GM12864 (cell line): ENCODE results near the gene CDHR5.

Source experiments
- DNase-seq: peaks from one replicate; pipeline ENCODE4 v3.0.0-alpha.2; 2011; ENCODE audit warnings: low read depth
- H3K4me3 ChIP-seq: 2 replicates; pipeline ENCODE4 v1.5.1; 2011; ENCODE audit warnings: mild to moderate bottlenecking, low read depth, low read length, control low read depth
- TF ChIP-seq, protein P1 (sequence below): IDR thresholded peaks from 2 replicates; pipeline ENCODE4 v1.5.1; 2011; ENCODE audit warnings: low read depth, mild to moderate bottlenecking, moderate library complexity, low read length, control low read depth, inconsistent platforms; ENCODE audit errors: missing control alignments

CDHR5 gene

DNA sequence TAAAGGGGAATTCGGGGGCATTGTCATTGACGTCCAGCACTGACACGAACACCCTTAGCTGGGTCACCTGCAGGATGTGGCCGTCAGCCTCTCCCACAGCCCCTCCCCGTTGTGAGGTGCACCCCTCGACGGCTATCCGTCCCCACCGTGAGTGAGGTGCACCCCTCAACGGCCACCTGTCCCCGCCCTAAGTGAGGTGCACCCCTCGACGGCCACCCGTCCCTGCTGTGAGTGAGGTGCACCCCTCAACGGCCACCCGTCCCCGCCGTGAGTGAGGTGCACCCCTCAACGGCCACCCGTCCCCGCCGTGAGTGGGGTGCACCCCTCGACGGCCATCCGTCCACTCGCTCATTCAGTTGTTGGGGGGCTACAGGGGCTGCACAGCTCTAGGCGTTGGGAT, 2.9 kb downstream of the CDHR5 start:
- TF ChIP-seq, protein P1, sequence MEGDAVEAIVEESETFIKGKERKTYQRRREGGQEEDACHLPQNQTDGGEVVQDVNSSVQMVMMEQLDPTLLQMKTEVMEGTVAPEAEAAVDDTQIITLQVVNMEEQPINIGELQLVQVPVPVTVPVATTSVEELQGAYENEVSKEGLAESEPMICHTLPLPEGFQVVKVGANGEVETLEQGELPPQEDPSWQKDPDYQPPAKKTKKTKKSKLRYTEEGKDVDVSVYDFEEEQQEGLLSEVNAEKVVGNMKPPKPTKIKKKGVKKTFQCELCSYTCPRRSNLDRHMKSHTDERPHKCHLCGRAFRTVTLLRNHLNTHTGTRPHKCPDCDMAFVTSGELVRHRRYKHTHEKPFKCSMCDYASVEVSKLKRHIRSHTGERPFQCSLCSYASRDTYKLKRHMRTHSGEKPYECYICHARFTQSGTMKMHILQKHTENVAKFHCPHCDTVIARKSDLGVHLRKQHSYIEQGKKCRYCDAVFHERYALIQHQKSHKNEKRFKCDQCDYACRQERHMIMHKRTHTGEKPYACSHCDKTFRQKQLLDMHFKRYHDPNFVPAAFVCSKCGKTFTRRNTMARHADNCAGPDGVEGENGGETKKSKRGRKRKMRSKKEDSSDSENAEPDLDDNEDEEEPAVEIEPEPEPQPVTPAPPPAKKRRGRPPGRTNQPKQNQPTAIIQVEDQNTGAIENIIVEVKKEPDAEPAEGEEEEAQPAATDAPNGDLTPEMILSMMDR, result no peak
- H3K4me3 ChIP-seq, result no peak overlapping the region
- DNase-seq, result no peak

DNA sequence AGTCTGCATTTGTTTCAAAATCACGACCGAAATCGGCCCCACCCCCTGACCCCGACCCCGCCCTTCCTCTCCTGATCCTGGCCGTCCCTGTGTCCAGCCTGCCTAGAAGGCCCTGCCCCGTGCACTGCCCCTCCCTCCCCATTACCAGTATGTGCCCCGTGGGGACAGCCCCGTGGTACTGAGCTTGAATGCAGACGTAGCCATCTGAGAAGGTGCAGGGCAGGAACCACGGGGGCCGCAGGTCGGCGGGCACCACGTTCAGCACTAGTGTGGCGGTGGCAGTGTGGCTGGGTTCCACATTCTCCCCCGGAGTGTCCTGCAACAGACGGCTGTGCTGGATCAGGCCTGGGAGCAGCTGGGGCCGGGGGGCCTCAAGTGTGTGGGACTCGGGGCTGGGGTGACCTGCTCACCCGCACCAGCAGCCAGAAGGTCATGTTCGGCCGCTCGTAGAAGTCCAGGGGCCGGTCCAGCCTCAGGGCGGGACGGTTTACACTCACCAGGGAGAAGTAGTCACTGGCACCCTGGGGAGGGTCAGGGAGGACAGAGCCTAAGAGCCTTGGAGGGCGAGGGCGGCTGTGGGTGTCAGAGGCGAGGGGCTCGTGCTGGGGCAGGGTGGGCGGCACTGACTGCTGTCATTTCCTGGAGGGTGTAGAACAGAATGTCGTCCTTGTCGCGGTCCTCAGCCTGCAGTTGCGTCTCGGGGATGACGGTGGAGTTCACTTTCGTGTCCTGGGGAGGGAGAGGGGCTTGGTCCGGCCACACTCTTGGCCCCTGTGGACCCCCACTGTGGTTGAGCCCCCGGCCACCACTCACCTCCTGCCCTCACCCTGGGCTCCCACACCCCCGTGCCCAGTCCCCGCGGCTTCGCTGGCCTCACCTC, 3.6 kb downstream of the CDHR5 start:
- H3K4me3 ChIP-seq, result no peak overlapping the region
- no peak for DNase-seq
- TF ChIP-seq, protein P1, result no peak

DNA sequence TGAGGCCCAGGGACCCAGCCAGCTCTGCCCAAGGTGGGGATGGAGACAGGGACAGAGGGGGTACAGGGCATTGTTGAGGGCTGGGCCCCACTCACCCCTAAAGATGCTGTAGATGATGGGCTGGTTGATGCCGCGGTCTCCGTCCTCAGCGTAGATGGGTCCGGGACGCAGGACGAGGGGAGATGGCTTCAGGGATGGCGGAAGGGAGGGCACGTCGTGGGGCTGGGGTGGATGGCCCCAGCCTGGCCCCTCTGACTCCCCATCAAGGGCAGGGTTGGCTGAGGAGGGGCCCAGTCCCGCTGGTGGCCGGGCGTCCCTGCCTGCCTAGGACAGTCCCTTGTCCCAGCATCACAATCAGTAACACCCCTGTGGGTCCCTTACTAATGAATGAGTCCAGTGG, 4.6 kb downstream of the CDHR5 start:
- H3K4me3 ChIP-seq, result no peak overlapping the region
- DNase-seq, result no peak
- TF ChIP-seq, protein P1, result no peak

DNA sequence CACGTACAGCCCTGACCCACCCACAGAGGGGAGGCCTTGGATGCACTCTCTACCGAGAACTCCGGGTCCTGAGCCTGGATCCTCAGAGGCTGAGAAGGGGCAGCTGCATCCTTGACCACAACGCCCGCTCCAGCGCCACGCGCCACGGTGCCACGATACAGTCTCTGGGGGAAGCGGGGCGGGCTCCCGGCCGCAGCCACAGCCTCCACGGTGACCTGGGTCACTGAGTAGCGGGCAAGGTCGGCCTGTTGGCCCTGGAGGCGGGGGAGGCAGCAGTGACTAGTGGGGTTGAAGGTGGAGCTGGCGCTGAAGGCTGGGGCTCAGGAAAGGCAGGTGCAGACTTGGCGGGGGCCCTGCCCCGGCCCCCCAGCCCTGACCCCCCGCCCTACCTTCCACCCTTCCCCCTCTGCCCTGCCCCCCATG, 5.1 kb downstream of the CDHR5 start:
- H3K4me3 ChIP-seq, result no peak overlapping the region
- DNase-seq, result no peak
- TF ChIP-seq, protein P1, result no peak

DNA sequence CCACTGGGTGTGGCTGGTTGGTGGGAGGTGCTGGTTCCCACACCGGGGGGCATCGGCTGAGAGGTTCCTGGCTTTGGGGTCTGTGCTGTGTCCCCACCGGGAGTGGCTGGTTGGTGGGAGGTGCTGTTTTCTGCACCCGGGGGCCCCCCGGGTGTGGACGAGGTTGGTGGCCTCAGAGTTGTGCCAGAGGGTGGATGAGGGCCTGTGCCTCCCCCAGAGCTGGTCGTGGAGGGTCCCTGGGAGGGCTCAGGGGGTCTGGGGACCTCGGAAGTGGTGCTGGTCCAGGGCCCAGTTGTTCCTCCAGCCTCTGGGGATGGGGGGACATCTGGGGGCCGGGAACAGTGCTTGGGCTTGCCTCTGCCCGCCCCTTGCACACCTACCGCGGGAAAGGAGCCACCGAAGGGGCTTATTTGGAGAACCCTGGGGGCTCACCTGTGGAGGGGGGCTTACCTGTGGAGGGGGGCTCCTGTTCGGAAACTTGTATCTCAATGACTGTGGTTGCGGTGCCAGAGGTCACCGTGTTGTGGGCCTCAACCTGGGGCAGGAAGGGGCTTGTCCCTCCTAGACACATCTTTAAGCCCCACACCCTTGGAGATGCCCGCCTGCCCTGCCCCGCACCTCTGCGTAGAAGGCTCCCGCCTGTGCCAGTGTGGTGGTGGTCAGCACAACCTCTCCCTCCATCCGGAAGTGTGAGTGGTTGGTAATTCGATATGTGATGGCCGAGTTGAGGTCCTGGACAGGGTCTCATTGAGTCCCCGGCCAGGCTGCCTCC, 5.7 kb downstream of the CDHR5 start:
- no peak overlapping the region for H3K4me3 ChIP-seq
- TF ChIP-seq, protein P1, result no peak
- DNase-seq, result no peak

DNA sequence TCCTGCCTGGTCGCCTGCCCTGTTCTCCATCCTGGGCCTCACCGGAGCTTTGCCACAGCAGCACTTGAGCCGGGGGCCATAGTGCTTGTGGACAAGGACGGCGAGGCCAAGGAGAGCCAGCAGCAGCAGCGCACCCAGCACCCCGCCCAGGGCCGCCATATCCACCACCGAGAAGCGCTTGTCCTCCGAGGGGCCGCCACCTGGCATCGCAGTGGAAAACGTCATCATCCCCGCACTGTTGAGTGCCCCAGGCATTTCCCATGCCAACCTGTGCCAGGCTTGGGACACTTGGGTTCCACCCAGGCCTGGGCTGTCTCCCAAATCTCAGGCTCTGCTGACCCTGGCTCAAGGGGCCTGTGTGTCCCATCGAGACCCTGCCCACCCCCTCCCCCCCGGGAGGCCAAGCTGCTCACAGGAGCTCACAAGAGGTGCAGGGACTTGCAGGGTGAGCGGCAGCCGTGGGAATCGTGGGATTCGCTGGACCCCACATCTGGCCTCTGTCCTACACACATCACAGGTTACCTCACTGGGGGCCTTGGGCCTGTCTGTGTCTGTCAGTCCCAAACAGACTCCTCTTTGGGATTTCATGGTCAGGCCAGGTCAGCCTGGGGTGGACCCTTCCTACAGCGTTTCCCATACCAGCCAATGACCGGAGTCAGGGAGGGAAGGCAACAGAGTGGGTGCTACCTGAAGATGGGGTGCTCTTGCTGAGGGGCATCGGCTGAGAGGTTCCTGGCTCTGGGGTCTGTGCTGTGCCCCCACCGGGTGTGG, 6.7 kb downstream of the CDHR5 start:
- no peak overlapping the region for H3K4me3 ChIP-seq
- TF ChIP-seq, protein P1, result no peak
- DNase-seq, result no peak
